Fibroblast of mammary gland (primary cell): ENCODE results near the gene TSHZ2.
A peak's percentile ranks its signal among the peaks of the same experiment; 100 is the strongest.

Experiments used
- DNase-seq: peaks from one replicate; pipeline ENCODE4 v3.0.0-alpha.2; 2010; ENCODE audit warnings: low read depth
- H3K4me3 ChIP-seq: 2 replicates; pipeline ENCODE4 v1.5.1; 2011; ENCODE audit warnings: low read depth, mild to moderate bottlenecking, low read length, moderate library complexity; ENCODE audit not compliant: control insufficient read depth
- CTCF ChIP-seq: conservative IDR thresholded peaks from 2 replicates; pipeline ENCODE4 v1.5.1; 2011; ENCODE audit warnings: low read depth, low read length, inconsistent platforms; ENCODE audit not compliant: control insufficient read depth, insufficient read depth

The TSHZ2 gene

DNA sequence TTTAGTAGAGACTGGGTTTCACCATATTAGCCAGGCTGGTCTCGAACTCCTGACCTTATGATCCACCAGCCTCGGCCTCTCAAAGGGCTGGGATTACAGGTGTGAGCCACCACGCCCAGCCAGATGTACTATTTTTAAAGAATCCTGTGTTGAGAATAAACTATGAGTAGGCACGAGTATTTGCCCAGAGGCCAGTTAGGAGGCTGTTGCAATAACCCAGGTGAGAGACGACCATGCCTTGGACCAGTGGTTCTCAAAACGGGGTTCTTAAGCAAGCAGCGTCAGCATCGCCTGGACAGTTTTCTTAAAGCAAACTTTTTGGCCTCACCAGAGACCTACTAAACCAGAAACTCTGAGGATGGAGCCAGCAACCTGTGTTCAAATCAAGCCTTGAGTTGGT, 362.7 kb downstream of the TSHZ2 start:
- H3K4me3 ChIP-seq, result no peak overlapping the region
- TF ChIP-seq CTCF, result no peak
- no peak for DNase-seq

GRCh38 chr20:53335555-53335954, 363.4 kb downstream of the TSHZ2 start:
- no peak for DNase-seq
- H3K4me3 ChIP-seq, result no peak overlapping the region
- no peak for TF ChIP-seq CTCF

- no peak for TF ChIP-seq CTCF
- DNase-seq, result no peak
- no peak overlapping the region for H3K4me3 ChIP-seq
These were observed 364.7 kb downstream of the TSHZ2 start for GRCh38 chr20:53336892-53337291.

DNA sequence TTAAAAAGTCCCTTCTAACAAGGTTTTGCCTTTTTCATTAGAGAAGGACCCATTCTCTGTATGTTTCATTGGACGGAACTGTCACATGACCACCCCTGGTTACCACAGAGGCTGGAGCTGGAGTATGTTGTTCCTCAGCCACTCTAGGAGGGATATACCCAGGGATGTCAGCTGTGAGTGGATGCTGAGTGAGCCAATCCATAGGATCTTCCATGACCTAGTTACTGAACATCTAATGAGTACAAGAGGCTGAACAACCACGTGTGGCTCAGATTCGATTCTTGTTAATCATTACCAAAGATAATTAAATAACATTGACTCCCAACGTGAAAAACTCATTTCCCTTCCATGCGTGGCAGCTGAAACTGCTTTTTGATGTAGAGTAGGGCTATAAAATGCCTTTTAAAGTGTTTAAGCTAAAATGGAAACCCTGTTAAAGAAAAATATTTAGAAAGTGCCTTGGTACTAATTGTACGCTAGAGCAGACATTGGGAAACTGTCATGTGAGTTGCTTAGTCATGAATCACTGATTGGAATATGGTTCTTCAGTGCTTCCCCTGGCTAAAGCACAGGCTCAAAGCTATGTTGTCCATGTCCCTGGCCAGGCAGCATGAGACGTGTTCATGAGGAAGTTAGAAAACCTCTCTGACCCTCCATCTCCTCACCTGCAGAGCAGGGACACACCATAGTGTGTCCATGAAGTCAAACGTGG, 365.4 kb downstream of the TSHZ2 start:
- TF ChIP-seq CTCF, result no peak
- peak; percentile 5 for DNase-seq
- no peak overlapping the region for H3K4me3 ChIP-seq

GRCh38 chr20:53338716-53339115, 366.6 kb downstream of the TSHZ2 start:
- TF ChIP-seq CTCF, result no peak
- no peak for DNase-seq
- no peak overlapping the region for H3K4me3 ChIP-seq

DNA sequence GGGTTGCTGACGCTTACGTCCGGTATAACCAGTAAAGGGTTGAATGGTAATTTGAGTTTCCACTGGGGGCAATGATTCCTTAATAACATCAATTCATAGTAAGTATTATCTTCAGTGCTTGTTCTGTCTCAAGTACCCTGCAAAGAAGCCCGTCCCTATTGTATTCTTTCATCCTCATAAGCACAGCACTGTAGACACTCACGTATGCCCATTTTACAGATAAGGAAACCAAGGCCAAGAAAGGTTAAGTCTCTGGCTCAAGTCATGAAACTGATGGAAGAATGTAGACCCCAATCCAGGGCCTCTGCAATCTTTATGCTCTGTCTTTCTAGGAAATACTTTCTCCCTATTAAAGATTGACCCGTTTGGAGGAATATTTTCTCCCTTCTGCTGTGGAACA, 370.3 kb downstream of the TSHZ2 start:
- DNase-seq, result no peak
- TF ChIP-seq CTCF, result no peak
- H3K4me3 ChIP-seq, result no peak overlapping the region

DNA sequence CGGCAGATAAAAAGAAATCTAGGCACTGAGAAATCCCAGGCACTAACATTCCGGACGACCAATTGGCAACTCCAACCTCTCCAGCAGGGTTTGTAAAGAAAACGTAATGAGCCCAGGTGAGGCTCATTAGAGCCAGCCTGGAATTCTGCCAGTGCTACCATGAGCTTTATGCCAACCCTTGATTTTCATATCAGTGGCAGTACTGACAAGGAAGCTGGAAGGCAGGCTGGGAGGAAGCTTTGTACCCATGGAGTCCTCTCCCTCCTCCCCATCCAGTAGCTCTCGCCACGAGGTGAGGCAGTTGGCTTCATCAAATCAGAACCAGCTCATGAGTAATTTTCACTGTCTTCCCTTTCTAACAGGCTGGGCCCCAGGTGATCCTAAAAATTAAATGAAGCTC, 371.3 kb downstream of the TSHZ2 start:
- no peak overlapping the region for H3K4me3 ChIP-seq
- no peak for DNase-seq
- TF ChIP-seq CTCF, result no peak
